Activated gamma-delta T cell treated with Interleukin-2 at 50 U/mL for 16 hours (primary cell): ENCODE measurements around the gene MMP24.
"Not testable (repeated sequence)": the region's sequence is repeated elsewhere in the genome, so short reads cannot be mapped to it uniquely, and the experiment has no call there.

Source experiments
- DNase-seq: peaks from one replicate; pipeline ENCODE4 v3.0.0-alpha.2; 2020

Gene MMP24

DNA sequence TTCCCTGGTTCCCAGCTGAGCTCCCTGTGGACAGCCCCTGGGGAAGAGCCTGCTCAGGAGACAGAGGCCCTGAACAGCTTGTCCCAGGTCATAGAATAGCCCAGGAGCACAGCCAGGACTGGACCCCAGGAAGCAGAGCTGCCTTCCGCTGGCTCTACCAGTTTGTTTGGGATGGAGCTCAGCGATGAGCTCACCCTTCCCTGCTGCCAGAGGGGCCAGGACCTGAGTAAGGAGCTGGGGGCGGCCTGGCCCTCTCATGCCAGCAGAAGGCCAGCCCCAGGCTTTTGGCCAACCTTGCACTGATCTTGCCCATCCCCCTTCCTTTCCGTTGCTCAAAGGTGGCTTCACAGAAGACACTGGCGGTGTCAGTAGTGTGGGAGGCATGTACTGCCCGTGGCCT lies 33.9 kb downstream of the MMP24 start:
- no peak for DNase-seq

DNA sequence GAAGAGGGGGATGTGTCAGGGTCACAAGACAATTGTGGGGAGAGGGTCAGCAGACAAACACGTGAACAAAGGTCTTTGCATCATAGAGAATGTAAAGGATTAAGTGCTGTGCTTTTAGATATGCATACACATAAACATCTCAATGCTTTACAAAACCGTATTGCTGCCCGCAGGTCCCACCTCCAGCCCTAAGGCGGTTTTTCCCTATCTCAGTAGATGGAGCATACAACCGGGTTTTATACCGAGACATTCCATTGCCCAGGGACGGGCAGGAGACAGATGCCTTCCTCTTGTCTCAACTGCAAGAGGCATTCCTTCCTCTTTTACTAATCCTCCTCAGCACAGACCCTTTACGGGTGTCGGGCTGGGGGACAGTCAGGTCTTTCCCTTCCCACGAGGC lies 35.8 kb downstream of the MMP24 start:
- DNase-seq: not testable (repeated sequence)

DNA sequence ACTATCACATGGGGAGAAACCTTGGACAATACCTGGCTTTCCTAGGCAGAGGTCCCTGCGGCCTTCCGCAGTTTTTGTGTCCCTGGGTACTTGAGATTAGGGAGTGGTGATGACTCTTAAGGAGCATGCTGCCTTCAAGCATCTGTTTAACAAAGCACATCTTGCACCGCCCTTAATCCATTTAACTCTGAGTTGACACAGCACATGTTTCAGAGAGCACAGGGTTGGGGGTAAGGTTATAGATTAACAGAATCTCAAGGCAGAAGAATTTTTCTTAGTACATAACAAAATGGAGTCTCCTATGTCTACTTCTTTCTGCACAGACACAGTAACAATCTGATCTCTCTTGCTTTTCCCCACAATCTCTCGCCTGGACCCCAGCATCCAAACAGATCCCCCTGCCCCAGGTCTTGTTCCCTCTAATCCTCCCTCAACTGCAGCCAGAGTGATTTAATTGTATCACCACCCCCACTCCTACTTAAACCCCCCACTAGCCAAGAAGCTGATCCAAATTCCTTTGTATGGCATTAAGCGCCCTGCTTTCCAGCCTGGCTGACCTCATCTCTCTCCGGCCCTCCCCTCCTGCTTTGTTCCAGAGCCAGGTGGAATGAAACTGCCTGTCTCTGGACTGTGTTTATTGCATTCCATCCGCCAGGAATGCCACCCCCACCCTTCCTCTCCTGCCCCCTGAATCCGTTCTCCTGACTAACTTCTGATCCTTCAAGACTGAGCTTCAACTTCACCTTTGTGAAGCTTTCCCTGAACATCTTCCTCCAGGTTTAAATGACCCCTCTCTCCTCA lies 36.4 kb downstream of the MMP24 start:
- DNase-seq: not testable (repeated sequence)

DNA sequence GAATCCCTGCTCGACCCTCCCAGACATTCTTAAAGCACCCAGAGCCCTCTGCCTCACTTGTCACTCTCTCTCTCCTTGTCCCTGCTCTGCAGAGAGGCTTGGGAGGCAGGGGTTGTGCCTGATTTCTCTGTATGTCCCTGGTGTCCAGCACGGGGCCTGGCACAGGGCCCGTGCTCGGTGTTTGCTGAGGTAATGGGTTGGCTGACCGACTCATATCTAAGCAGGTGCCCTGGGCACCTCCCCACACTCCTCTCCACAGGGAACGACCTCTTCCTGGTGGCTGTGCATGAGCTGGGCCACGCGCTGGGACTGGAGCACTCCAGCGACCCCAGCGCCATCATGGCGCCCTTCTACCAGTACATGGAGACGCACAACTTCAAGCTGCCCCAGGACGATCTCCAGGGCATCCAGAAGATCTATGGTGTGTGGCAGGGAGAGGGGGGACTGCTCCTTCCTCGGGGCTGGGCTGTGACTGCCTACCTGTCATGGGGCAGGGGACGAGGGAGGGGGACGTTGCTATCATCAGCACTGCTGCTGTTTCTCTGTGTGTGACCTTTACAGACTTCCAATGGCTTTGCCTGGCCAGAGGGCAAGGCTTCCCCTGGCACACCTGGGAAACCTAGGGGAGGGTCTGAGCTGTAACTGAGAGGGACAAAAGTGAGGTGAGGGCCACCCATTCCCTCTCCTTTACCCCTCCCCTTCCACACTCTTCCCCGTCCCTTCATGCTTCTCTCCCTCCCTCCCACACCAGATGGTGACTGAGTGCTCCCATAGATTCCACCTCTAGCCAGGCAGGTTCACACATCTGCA lies 37.2 kb downstream of the MMP24 start:
- no peak for DNase-seq

DNA sequence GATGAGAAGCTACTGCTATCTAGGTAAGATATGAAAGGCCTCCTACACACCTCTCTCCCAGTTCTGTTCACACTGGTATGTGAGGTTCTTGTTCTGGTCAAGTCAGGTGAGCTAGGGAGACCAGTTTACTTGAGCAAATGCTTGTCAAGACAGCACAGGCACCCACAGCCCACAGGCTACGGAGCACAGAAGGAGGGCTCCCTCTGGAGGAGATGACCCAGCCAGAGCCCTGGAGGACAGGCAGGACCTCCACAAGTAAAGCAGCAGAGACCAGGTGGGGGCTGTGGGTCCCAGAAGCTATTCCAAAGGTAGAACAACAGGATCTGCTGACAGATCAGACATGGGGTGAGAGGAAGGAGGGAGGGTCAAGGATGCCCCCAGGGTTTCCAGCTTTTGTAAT lies 38.3 kb downstream of the MMP24 start:
- DNase-seq: no peak

DNA sequence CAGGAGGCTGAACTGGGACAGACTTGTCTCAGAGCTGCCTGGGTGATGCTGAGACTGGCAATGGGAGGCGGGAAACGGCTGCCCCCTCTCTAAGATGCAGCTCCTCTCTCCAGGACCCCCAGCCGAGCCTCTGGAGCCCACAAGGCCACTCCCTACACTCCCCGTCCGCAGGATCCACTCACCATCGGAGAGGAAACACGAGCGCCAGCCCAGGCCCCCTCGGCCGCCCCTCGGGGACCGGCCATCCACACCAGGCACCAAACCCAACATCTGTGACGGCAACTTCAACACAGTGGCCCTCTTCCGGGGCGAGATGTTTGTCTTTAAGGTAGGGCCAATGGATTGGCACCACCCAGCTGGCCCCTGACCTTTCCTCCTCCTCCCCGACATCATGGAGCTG lies 40.6 kb downstream of the MMP24 start:
- no peak for DNase-seq

DNA sequence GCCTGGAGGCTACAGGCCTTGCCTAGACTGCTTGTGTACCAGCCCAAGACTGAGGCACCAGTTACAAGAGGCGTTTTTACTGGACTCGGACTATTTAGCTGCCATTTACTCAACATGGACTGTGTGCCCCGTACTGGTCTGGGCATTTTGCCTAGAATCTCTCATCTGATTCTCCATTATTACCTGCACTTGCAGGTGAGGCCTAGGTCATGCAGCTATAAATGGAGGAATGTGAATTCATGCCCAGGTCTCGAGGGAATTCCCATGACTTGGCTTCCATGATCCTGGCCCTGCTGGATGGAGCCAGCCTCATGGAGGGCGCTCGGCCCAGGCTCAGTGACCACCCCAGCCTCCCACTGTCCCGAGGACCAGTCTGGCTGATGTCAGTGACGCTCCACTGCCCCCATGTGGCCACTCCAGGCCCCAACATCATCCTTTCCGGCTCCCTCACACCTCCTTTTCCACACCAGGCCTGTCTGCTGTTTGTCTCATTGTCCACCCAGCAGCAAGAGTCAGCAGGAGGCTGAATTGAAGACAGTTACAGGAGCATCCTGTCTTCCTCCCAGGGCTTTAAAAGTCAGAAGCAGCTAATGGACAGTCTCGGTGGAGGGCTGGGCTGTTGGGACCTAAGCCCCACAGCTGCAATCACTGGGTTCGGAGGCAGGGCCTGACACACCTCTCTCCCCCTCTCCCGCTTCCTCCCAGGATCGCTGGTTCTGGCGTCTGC lies 42.7 kb downstream of the MMP24 start:
- peak; percentile 50 for DNase-seq

DNA sequence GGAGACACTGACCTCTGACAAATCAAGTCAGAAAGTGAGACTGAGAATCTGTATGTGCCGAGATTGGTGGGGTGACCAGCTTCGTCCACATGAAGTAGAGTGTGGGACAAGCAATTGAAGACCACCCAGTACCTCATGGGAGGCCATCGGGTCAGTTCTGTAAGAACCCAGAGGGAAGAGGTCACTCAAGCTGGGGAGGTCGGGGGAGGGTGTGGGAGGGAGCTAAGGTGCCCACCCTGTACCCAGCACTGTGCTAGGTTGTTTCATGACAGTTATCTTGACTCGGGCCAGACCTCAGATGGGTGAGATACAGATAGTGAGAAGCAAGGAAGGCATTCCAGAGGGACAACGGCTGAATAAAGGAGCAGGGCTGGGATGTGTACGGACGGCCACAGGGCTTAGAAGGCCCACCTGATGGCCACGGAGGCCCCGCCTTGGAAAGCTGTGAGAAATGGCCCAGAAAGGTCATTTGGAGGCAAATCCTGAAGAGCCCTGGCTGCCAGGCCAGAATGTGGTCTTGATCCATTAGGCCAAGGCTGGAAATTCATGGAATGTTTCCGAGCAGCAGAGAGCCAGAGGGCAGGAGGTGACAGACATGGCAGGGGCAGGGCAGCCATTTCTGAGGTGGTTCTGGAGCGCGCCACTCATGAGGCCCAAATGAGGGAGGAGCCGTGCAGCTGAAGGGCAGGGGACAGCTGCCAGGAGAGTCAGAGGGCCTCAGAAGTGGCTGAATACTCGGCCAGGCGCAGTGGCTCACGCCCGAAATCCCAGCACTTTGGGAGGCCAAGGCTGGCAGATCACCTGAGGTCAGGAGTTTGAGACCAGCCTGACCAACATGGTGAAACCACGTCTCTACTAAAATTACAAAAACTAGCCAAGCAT lies 43.8 kb downstream of the MMP24 start:
- no peak for DNase-seq

DNA sequence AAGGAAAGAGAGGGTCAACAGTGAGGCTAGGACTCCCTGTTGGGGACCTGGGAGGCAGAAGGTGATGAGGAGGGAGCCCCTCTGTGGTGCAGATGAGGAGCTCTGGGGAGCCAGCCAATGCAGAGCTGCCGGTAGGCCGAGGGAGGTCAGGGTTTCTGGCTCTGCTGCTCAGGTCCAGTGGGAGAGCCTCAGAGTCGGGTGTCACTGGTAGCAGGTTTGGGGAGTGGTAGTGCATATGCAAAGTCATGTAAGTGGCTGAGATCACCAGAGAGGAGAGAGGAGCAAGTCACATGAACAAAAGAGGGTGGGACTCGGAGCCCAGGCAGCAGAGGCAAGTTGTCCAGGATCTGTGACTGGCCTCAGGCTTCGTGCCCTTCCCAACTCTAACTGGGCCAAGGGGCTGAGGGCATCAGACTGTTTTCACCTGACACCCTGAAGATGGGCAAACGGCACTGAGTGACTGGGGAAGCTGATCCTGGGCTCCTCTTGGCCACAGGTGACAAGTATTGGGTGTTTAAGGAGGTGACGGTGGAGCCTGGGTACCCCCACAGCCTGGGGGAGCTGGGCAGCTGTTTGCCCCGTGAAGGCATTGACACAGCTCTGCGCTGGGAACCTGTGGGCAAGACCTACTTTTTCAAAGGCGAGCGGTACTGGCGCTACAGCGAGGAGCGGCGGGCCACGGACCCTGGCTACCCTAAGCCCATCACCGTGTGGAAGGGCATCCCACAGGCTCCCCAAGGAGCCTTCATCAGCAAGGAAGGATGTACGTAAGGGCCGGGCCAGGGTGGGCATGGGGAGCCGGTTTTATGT lies 44.8 kb downstream of the MMP24 start:
- no peak for DNase-seq

DNA sequence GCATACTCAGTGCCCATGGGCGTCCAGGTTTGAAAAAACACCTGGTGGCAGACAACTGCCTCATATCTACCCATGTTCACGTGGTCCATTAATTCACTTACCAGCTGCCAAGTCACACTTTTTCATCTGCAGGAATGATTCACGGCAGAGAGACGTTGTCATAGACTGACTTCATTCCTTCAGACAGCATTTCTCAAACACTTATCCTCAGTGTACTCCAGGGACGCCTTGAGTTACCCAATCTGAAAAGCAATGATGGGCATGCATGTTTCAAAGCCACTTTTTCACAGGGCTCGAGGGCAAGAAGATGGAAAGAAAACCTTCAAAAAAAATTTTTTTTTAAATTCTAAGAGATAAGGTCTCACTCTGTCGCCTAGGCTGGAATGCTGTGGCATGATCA lies 45.4 kb downstream of the MMP24 start:
- DNase-seq: no peak

DNA sequence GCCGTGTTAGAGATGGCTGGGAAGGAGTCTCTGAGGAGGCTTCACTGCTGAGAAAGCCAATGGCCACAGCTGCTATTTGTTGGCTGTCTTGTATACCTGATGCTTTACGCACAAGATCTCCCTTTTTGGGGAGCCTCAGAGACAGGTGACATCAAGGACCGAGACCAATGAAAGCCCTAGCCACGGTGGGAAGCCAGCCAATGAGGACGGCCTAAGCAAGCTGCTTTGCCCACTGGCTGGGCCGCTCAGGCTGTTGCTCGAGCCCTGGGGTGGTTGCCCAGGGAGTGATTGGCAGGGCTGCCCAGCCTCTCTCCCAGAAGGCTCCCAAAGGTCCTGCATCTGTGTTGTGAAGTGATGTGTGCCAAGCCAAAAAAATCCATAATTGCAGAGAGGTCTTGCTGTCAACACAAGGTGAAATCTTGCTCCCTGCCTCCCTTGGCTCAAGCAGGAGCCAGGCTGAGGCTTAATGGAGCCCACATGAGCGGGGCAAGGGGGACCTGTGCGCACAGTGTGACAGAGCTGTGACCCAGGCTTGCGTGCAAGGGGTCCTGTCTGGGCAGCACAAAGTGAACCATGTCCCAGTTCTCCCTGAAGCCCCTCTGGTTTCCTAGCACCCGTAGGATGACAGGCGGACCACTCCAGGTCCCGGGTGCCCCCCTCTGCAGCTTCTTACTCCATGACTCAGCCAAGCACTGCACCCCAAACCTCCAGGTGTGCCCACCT lies 47.1 kb downstream of the MMP24 start:
- no peak for DNase-seq

DNA sequence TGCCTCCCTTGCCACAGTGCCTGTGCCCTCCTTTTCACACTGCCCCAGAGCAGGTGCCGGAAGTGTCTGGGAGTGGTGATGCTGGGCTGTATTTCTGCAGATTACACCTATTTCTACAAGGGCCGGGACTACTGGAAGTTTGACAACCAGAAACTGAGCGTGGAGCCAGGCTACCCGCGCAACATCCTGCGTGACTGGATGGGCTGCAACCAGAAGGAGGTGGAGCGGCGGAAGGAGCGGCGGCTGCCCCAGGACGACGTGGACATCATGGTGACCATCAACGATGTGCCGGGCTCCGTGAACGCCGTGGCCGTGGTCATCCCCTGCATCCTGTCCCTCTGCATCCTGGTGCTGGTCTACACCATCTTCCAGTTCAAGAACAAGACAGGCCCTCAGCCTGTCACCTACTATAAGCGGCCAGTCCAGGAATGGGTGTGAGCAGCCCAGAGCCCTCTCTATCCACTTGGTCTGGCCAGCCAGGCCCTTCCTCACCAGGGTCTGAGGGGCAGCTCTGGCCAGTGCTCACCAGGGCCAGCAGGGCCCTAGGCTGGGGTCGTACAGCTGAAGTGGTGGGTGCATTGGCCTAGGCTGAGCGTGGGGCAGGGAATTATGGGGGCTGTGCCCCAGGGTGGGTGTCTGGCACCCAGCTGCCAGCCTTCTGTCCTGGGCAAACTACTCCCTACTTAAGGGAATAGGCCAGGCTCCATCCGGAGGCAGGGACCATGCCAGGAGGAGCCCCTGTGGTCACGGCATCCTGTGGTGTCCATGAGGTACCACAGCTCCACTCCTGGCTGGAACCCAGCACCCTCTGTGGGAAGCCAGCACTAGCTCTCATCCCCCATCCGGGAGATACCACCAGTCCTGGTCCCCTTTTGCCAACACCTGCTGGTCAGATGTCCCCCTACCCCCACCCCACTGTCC lies 47.9 kb downstream of the MMP24 start:
- no peak for DNase-seq

DNA sequence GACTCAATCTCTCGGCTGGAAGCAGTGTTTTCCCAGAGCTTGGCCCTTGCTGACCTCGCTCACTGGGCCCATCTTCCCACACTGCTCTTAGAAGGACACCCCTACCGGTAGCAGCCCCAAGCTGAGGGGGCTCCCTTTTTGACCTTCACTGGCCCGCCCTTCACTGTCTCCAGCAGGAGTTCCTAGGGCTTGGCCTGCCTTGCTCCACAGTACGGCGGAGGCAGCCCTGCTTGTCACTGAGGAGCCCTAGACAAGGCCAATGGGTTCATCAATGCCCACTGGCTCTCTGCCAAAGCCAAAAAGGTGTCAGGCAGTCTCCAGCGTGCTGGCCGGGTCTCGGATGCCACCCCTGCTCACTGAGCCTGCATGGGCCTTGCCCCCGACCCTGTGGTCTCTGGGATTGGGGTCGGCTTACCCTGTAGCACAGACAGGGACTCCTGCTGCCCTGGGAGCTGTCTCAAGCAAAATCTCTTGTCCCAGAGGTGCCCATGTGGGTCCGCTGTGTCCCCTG lies 49.3 kb downstream of the MMP24 start:
- no peak for DNase-seq

DNA sequence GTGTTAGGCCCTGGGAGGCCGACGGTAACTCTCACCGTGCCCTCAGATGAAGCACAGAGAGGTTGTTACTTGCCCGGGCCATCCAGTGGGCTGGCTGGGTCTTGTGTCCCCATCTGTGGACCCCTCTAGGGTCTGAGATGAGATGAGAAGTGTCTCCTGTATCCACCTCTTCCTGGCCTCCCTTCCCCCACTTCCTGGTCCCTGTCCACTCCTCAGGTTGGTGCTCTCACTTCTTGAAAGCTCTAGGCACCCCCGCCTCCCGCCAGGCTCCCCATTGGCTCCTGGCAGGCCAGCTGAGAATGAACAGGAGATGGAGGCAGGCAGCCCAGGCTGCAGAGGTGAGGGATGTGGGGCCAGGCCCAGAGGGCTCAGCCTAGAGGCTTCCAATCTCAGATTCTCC lies 49.9 kb downstream of the MMP24 start:
- DNase-seq: no peak

DNA sequence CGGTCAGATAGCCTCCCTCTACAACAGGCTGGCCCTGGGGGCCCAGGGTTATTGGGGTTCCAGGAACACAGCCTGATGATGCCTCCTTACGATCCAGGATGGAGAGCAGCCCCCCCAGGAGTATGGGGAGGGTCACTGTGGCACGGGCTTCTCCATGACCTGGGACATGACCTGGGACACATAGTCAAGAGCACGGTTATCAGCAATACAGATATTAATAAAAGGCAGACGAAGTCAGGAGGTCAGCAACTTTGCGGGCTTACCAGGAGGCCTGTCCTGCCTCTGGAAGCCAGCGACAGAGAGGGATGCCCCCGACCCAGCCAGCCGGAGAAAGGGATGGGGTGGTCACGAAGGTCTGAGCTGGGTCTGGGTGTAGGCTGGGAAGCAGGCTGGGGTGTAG lies 50.6 kb downstream of the MMP24 start:
- DNase-seq: no peak

DNA sequence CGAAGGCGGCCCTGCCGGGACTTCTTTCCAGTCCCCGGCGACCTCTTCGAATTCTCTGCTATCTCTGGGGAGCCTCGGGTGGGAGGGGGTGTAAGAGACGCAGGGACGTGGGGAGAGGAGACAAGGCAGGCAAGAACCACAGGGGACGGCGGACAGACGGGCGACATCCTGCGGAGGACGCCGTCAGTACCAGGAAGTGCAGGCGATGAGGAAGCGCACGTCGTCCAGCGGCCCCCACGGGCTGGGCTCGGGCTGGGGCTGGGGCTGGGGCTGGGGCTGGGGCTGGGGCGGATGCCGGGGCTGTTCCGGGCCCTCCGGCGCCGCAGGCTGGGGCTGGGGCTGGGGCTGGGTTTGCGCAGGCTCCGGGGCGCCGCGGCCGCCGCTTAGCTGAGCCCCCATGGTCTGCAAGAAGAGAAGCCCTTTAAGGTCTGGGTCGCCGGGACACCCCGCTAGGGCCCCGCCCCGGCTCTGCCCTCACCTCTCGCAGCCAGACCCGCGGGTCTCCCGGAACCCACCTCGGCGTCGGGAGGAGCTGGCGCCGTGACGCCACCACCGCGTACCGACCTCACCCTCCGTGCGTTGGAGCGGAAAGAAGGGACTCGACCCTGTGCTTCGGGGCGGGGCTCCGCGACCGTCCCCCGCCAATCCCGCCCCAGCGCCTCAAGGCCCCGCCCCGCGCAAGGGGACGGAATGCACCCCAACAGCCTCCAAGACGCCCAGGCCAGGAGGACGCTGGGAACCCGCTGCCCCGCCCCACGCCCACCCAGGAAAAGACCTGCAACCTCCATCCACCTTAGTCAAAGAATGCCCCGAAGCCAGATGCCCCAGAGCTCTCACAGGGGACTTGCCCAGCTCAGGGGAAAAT lies 51.3 kb downstream of the MMP24 start, which contains the start of gene MMP24OS:
TSS of gene MMP24OS (minus strand) at position 592 of the 865 bp plus-strand sequence. CDS start at position 399, 193 bp downstream.
- DNase-seq: peak; percentile 89

DNA sequence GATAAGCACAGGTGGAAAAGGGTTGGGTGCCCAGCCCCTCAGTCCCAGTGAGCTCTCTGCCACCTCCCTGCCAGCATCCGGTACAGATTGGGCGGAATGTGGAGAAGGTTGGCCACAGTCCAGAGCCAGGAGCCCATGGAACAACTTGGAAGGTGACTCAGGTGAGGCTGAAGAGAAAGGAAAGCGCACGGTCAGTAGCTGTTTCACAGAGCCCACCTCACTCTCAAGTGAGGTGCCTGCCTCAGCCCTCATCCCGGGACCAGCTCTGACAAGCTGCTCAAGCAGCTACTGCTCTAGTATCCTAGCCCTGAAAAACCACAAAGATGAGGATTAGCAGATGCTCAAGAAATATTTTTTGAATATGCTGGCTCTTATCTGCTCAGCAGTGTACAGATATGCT lies 52.5 kb downstream of the MMP24 start:
- DNase-seq: no peak

DNA sequence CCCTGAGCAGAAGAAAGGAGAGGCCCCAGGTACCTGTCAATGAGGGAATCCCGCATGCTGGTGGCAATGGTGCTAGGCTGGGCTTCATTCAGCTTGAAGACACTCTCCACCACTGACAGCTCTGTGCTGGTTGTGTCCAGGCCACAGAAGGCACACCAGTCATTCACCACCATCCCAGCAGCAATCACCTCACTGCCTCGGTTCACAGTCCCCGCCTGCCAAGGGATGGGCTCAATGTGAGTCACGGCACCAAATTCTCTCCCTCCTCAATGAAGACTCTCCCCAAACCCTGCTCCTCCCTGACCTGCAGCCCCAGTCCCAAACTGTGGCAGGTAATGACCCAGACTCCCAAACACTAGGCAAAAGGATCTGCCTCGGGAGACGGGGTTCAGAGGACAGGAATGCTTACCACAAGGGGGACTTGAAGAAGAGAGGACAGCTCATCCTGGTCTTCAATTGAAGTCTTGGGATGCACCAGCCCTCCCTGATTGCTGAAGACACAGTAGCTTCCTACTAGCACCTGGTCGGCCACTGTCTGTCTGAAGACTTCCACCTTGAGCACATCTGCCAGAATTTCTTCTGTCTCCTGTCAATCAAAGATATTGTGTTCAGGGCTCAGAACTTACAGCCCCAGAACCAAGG lies 53.2 kb downstream of the MMP24 start:
- DNase-seq: no peak
